ENCODE measurements around the gene SLC6A19.

DNA sequence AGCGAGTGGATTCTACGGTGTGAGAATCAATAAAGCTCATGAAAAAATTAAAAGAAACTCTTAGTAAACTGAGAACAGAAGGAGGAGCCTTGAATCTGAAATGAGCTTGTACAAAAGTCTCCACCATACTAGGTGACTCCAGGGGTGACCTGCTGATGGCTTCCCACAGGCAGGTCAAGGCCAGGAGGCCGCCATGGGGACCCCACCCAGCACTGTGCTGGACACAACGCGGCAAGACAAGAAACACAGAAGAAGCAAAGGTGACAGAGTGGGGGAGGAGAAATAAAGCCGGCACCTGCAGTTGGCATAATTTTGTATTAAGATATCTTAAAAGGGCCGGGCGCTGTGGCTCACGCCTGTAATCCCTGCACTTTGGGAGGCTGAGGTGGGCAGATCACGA, 12.1 kb upstream of the SLC6A19 start:
- TF ChIP-seq, protein P1, sequence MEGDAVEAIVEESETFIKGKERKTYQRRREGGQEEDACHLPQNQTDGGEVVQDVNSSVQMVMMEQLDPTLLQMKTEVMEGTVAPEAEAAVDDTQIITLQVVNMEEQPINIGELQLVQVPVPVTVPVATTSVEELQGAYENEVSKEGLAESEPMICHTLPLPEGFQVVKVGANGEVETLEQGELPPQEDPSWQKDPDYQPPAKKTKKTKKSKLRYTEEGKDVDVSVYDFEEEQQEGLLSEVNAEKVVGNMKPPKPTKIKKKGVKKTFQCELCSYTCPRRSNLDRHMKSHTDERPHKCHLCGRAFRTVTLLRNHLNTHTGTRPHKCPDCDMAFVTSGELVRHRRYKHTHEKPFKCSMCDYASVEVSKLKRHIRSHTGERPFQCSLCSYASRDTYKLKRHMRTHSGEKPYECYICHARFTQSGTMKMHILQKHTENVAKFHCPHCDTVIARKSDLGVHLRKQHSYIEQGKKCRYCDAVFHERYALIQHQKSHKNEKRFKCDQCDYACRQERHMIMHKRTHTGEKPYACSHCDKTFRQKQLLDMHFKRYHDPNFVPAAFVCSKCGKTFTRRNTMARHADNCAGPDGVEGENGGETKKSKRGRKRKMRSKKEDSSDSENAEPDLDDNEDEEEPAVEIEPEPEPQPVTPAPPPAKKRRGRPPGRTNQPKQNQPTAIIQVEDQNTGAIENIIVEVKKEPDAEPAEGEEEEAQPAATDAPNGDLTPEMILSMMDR (IDR thresholded peaks at IDR 0.05; ENCODE audit: poor library complexity): no peak
- no peak for TF ChIP-seq EZH2phosphoT487 (IDR thresholded peaks at IDR 0.05; ENCODE audit: low read depth, severe bottlenecking, unreplicated experiment)
- TF ChIP-seq EZH2 (IDR thresholded peaks at IDR 0.05; ENCODE audit: borderline replicate concordance): no peak
